Measurements from ENCODE around the gene RBKS.
"Not testable (repeated sequence)": the region's sequence is repeated elsewhere in the genome, so short reads cannot be mapped to it uniquely, and the experiment has no call there.

The RBKS gene

GRCh38 chr2:27906074-27906473, 15.9 kb upstream of the RBKS start:
- no peak for DNase-seq (ENCODE audit: low spot score)

- no peak for DNase-seq (ENCODE audit: low spot score)
Measured at GRCh38 chr2:27904405-27904665, 14.1 kb upstream of the RBKS start.

GRCh38 chr2:27903649-27904404, 13.6 kb upstream of the RBKS start:
- DNase-seq (ENCODE audit: low spot score) = no peak

- no peak for DNase-seq (ENCODE audit: low spot score)
Measured at GRCh38 chr2:27903018-27903417, 12.8 kb upstream of the RBKS start.

GRCh38 chr2:27902098-27902497, 11.9 kb upstream of the RBKS start:
- no peak for DNase-seq (ENCODE audit: low spot score)

GRCh38 chr2:27901234-27901633, 11.0 kb upstream of the RBKS start:
- no peak for DNase-seq (ENCODE audit: low spot score)

- DNase-seq (ENCODE audit: low spot score) = no peak
Measured at GRCh38 chr2:27897717-27898116, 7.5 kb upstream of the RBKS start.

- no peak for DNase-seq (ENCODE audit: low spot score)
Measured at GRCh38 chr2:27893006-27893405, 2.8 kb upstream of the RBKS start.

- no peak for DNase-seq (ENCODE audit: low spot score)
Measured at GRCh38 chr2:27891673-27892105, 1.5 kb upstream of the RBKS start.

- peak; percentile 77 for DNase-seq (ENCODE audit: low spot score)
Measured at GRCh38 chr2:27890924-27891672, 911 bp upstream of the RBKS start.

- DNase-seq (ENCODE audit: low spot score) = no peak
Measured at GRCh38 chr2:27889774-27890145, 427 bp downstream of the RBKS start.

GRCh38 chr2:27888790-27889189, 1.4 kb downstream of the RBKS start:
- no peak for DNase-seq (ENCODE audit: low spot score)

- DNase-seq (ENCODE audit: low spot score) = no peak
Measured at GRCh38 chr2:27887830-27888229, 2.4 kb downstream of the RBKS start.

- no peak for DNase-seq (ENCODE audit: low spot score)
Measured at GRCh38 chr2:27887111-27887510, 3.1 kb downstream of the RBKS start.

GRCh38 chr2:27886322-27886721, 3.9 kb downstream of the RBKS start:
- DNase-seq (ENCODE audit: low spot score) = no peak

GRCh38 chr2:27885661-27886060, 4.5 kb downstream of the RBKS start:
- DNase-seq (ENCODE audit: low spot score) = no peak

GRCh38 chr2:27885234-27885633, 5.0 kb downstream of the RBKS start:
- DNase-seq (ENCODE audit: low spot score) = no peak

- DNase-seq (ENCODE audit: low spot score) = no peak
Measured at GRCh38 chr2:27884601-27885000, 5.6 kb downstream of the RBKS start.

- DNase-seq (ENCODE audit: low spot score) = not testable (repeated sequence)
Measured at GRCh38 chr2:27882584-27882922, 7.6 kb downstream of the RBKS start.

- not testable (repeated sequence) for DNase-seq (ENCODE audit: low spot score)
Measured at GRCh38 chr2:27881815-27882583, 8.2 kb downstream of the RBKS start.

- no peak for DNase-seq (ENCODE audit: low spot score)
Measured at GRCh38 chr2:27878825-27879224, 11.4 kb downstream of the RBKS start.

GRCh38 chr2:27875089-27875881, 14.9 kb downstream of the RBKS start:
- no peak for DNase-seq (ENCODE audit: low spot score)

Measured in iPS-NIHi11 (cell line).